ENCODE results near the gene SCNM1.

- TF ChIP-seq CTCF (IDR thresholded peaks at IDR 0.05; ENCODE audit: low read depth, low read length) (no peak), POLR2A (IDR thresholded peaks at IDR 0.05; ENCODE audit: extremely low read depth, insufficient read length) (no peak), MAX (IDR thresholded peaks at IDR 0.05; ENCODE audit: low read depth, low read length) (no peak)
These were observed 27.4 kb downstream of the SCNM1 start for GRCh38 chr1:151193304-151193703.

All from NB4 (cell line).